Liver (tissue), 3 donors: ENCODE data around the gene APBA2.

Experiments used
- ATF3 ChIP-seq: IDR thresholded peaks from 2 replicates; pipeline ENCODE4 v1.6.1; 2016; ENCODE audit warnings: antibody characterized with exemption
- RAD21 ChIP-seq, 2 donors: IDR thresholded peaks; 2 replicates each; pipeline ENCODE4 v1.6.1; 2016; ENCODE audit warnings: antibody characterized with exemption in 2 of 2, mild to moderate bottlenecking in 2 of 2
- REST ChIP-seq: IDR thresholded peaks from 2 replicates; pipeline ENCODE4 v1.6.1; 2016; ENCODE audit warnings: antibody characterized with exemption, mild to moderate bottlenecking
- TF ChIP-seq, protein P1 (sequence below): fragments of 150-350 bp; IDR thresholded peaks from 2 replicates; pipeline ENCODE4 v1.5.1; 2017; ENCODE audit warnings: improper control_type of control experiment, low read depth, low read length; ENCODE audit not compliant: missing input control
- donor health status: healthy.
- donor health status: healthy.

- TF ChIP-seq, protein P1, sequence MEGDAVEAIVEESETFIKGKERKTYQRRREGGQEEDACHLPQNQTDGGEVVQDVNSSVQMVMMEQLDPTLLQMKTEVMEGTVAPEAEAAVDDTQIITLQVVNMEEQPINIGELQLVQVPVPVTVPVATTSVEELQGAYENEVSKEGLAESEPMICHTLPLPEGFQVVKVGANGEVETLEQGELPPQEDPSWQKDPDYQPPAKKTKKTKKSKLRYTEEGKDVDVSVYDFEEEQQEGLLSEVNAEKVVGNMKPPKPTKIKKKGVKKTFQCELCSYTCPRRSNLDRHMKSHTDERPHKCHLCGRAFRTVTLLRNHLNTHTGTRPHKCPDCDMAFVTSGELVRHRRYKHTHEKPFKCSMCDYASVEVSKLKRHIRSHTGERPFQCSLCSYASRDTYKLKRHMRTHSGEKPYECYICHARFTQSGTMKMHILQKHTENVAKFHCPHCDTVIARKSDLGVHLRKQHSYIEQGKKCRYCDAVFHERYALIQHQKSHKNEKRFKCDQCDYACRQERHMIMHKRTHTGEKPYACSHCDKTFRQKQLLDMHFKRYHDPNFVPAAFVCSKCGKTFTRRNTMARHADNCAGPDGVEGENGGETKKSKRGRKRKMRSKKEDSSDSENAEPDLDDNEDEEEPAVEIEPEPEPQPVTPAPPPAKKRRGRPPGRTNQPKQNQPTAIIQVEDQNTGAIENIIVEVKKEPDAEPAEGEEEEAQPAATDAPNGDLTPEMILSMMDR: no peak
- no peak for TF ChIP-seq REST
- no peak for TF ChIP-seq ATF3
- no peak for TF ChIP-seq RAD21 (IDR thresholded peaks at IDR 0.05)
Measured at GRCh38 chr15:28868744-28869345, 16.9 kb upstream of the APBA2 start.
